ENCODE measurements around the gene RAD51B. TPM values are rescaled to one million over a fixed set of nuclear protein-coding genes. Genes with fewer than 3 reads are reported as not detected.
A peak's percentile ranks its signal among the peaks of the same experiment; 100 is the strongest.

RAD51B gene
- total RNA-seq, 1 experiment from 2014 or later, result 16.7 TPM

- Histone ChIP-seq H3K4me2 (ENCODE audit: insufficient read depth, insufficient read length, low read length) (no peak overlapping the region), H2BK5ac (ENCODE audit: insufficient read length, low read length) (no peak overlapping the region), H3K4ac (ENCODE audit: low read depth, low read length) (no peak overlapping the region), H3K79me1 (ENCODE audit: insufficient read depth, low read depth, low read length, poor library complexity, severe bottlenecking) (no peaks in the 10 kb centered on the region), H3K56ac (ENCODE audit: insufficient read length, low read depth, low read length) (no peak overlapping the region), H4K20me1 (ENCODE audit: control insufficient read depth, insufficient read depth, insufficient read length) (no peaks in the 10 kb centered on the region), H3K23ac (ENCODE audit: insufficient read length, low read depth, low read length) (no peak overlapping the region), H2AFZ (ENCODE audit: low read length) (no peak overlapping the region), H3K18ac (ENCODE audit: insufficient read length, low read depth, low read length) (no peak overlapping the region), H3K9ac (ENCODE audit: extremely low read depth, insufficient read length, low read length) (no peak overlapping the region), H3K14ac (ENCODE audit: insufficient read depth, low read length) (no peak overlapping the region), H2BK12ac (ENCODE audit: insufficient read length, low read depth, low read length) (no peak overlapping the region), H3K23me2 (ENCODE audit: insufficient read length, low read depth, low read length, poor library complexity, severe bottlenecking) (no peaks in the 10 kb centered on the region), H4K8ac (replicated peaks; ENCODE audit: insufficient read length, low read depth, low read length) (no peak overlapping the region), H3K27me3 (ENCODE audit: insufficient read depth, low read length) (no peaks in the 10 kb centered on the region), H2BK20ac (ENCODE audit: low read depth, low read length, poor library complexity, severe bottlenecking) (no peak overlapping the region), H2BK120ac (ENCODE audit: low read depth, low read length, poor library complexity, severe bottlenecking) (no peak overlapping the region), H3T11ph (ENCODE audit: low read length) (no peak overlapping the region), H3K9me3 (ENCODE audit: control insufficient read depth, low read depth, low read length) (no peaks in the 10 kb centered on the region), H4K5ac (ENCODE audit: insufficient read length, low read depth, low read length) (no peak overlapping the region), H2BK15ac (ENCODE audit: low read depth, low read length) (no peak overlapping the region), H3K4me1 (ENCODE audit: insufficient read depth, low read length) (peaks cover 5% of the 10 kb centered on the region), H3K79me2 (ENCODE audit: insufficient read depth, low read length) (no peaks in the 10 kb centered on the region), H3K27ac (ENCODE audit: insufficient read length, low read depth, low read length) (no peak overlapping the region), H2AK5ac (ENCODE audit: insufficient read length, low read length) (no peak overlapping the region), H4K91ac (ENCODE audit: insufficient read length, low read depth, low read length) (no peak overlapping the region)
- H3K9me3 Mint-ChIP-seq, result peaks cover 0 to 3% of the 10 kb centered on the region in 2 experiments; a peak in 2 of 5 replicates
- no peak for DNase-seq
- H3K4me3 Mint-ChIP-seq, result no peak overlapping the region
- H3K36me3 Mint-ChIP-seq (ENCODE audit: insufficient read depth in 1 of 3, low read depth in 3 of 3), result peaks cover 0 to 2% (median 0%) of the 10 kb centered on the region in 3 experiments; a peak in 1 of 7 replicates
- peak overlapping the region in 2 of 3 experiments; percentile 62 to 80; a peak in 1 of 7 replicates for H3K27ac Mint-ChIP-seq
- TF ChIP-seq CTCF (conservative IDR thresholded peaks at IDR 0.05), result no peak
- H3K4me1 Mint-ChIP-seq, result peaks cover 41 to 54% of the 10 kb centered on the region in 2 experiments
- H3K27me3 Mint-ChIP-seq (ENCODE audit: low read depth), result peaks cover 5% of the 10 kb centered on the region; the same call in 1 of the 2 replicates
- WGBS (ENCODE audit: extremely low coverage, insufficient read length, low lambda C conversion rate), result no CpG with 5 or more reads among the region's 12 CpGs
Observed at GRCh38 chr14:68685419-68686204, 866.0 kb downstream of the RAD51B start.
